Measurements from ENCODE around the gene TMEM191C. TPM values are rescaled to one million over a fixed set of nuclear protein-coding genes. Genes with fewer than 3 reads are reported as not detected.
"Not testable (repeated sequence)": the region's sequence is repeated elsewhere in the genome, so short reads cannot be mapped to it uniquely, and the experiment has no call there.

TMEM191C gene
- total RNA-seq, 1 experiment from 2014 or later: 0.82 TPM

- H3K4me3 ChIP-seq (ENCODE audit: low read depth, low read length, poor library complexity, severe bottlenecking); POLR2A ChIA-PET (ENCODE audit: low non-redundant PET); BruUV-seq (replicated peaks); H3K9me3 ChIP-seq (ENCODE audit: low read depth, low read length, poor library complexity, severe bottlenecking); DNase-seq (ENCODE audit: low spot score); H3K4me1 ChIP-seq (ENCODE audit: insufficient read depth, low read length, poor library complexity, severe bottlenecking); intact Hi-C loops (cut with micrococcal nuclease; ENCODE audit: unreplicated experiment); H3K27ac ChIP-seq (ENCODE audit: low read depth, low read length, poor library complexity, severe bottlenecking); H3K27me3 ChIP-seq (replicated peaks; ENCODE audit: insufficient read depth, low read depth, low read length, poor library complexity); H3K36me3 ChIP-seq (ENCODE audit: insufficient read depth, low read length, poor library complexity, severe bottlenecking); CTCF ChIA-PET: not testable (repeated sequence)
Observed at GRCh38 chr22:21435998-21436810, 31.0 kb upstream of the TMEM191C start.

DNA sequence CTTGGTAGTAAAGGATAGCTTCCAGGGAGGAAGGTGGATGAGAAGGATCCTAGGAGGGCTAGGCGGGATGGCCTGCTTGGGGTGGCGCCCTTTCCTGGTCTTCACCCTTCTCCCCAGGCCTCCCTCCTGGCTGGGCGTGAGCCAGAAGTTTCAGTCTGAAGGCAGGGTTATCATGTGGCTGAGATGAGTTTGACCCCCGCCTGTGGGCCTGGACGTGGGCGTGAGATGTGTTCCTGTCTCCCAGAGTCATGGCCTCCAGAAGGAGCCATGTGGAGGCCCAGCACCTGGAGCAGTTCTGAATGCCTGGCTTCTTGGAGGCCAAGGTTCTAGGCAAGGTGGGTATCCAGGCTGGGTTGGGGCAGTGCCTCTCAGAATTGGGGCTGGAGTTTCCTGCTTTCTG, 29.2 kb upstream of the TMEM191C start:
- H3K27me3 ChIP-seq (replicated peaks; ENCODE audit: insufficient read depth, low read depth, low read length, poor library complexity); H3K4me1 ChIP-seq (ENCODE audit: insufficient read depth, low read length, poor library complexity, severe bottlenecking); POLR2A ChIA-PET (ENCODE audit: low non-redundant PET); H3K36me3 ChIP-seq (ENCODE audit: insufficient read depth, low read length, poor library complexity, severe bottlenecking); DNase-seq (ENCODE audit: low spot score); BruUV-seq (replicated peaks); CTCF ChIA-PET; H3K9me3 ChIP-seq (ENCODE audit: low read depth, low read length, poor library complexity, severe bottlenecking); H3K4me3 ChIP-seq (ENCODE audit: low read depth, low read length, poor library complexity, severe bottlenecking); H3K27ac ChIP-seq (ENCODE audit: low read depth, low read length, poor library complexity, severe bottlenecking); intact Hi-C loops (cut with micrococcal nuclease; ENCODE audit: unreplicated experiment): not testable (repeated sequence)

GRCh38 chr22:21440018-21440636, 27.1 kb upstream of the TMEM191C start:
- H3K27ac ChIP-seq (ENCODE audit: low read depth, low read length, poor library complexity, severe bottlenecking); intact Hi-C loops (cut with micrococcal nuclease; ENCODE audit: unreplicated experiment); POLR2A ChIA-PET (ENCODE audit: low non-redundant PET); H3K4me1 ChIP-seq (ENCODE audit: insufficient read depth, low read length, poor library complexity, severe bottlenecking); H3K4me3 ChIP-seq (ENCODE audit: low read depth, low read length, poor library complexity, severe bottlenecking); CTCF ChIA-PET; H3K9me3 ChIP-seq (ENCODE audit: low read depth, low read length, poor library complexity, severe bottlenecking); DNase-seq (ENCODE audit: low spot score); H3K27me3 ChIP-seq (replicated peaks; ENCODE audit: insufficient read depth, low read depth, low read length, poor library complexity); H3K36me3 ChIP-seq (ENCODE audit: insufficient read depth, low read length, poor library complexity, severe bottlenecking); BruUV-seq (replicated peaks): not testable (repeated sequence)

DNA sequence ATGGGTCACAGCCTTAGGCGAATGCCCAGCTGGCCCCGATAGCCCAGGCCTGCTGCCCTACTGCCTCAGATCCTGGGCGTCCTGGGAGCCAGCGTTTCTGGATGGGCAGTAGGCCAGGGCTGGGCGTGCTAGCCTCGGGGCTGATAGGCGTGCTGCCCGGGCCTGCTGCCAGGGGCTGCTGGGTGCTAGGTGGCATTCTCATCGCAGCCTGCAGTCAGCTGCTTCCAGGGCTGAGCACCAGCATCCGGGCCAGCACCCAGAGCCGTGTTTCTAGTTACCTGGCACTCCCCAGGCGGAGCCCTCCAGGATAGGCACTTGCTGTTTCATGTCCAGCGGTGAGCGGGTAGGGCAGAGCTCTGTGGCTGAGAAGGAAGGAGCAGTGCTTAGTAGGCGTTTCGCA, 26.5 kb upstream of the TMEM191C start:
- not testable (repeated sequence) for H3K36me3 ChIP-seq (ENCODE audit: insufficient read depth, low read length, poor library complexity, severe bottlenecking)

DNA sequence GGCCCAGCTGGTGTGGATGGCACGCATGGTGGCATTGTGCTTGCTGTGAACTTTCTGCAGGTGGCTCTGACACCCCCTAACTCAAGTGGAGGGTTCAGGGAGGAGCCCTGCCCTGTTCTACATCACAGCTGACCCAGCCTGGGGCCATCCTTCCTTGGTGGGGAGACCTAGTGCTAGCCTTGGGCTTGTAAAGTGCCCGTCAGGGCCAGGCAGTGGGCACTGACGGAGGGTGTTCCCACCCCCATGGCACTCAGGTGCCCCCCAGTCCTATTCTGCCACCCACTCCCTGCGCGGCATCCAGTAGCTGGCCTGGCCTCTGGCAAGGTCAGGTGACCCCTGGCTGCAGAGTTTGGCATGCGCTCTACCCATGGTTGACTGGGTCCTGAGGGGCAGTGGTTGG, 26.0 kb upstream of the TMEM191C start:
- H3K36me3 ChIP-seq (ENCODE audit: insufficient read depth, low read length, poor library complexity, severe bottlenecking); H3K4me1 ChIP-seq (ENCODE audit: insufficient read depth, low read length, poor library complexity, severe bottlenecking); intact Hi-C loops (cut with micrococcal nuclease; ENCODE audit: unreplicated experiment); H3K27ac ChIP-seq (ENCODE audit: low read depth, low read length, poor library complexity, severe bottlenecking); H3K4me3 ChIP-seq (ENCODE audit: low read depth, low read length, poor library complexity, severe bottlenecking); DNase-seq (ENCODE audit: low spot score); CTCF ChIA-PET; BruUV-seq (replicated peaks); POLR2A ChIA-PET (ENCODE audit: low non-redundant PET); H3K27me3 ChIP-seq (replicated peaks; ENCODE audit: insufficient read depth, low read depth, low read length, poor library complexity); H3K9me3 ChIP-seq (ENCODE audit: low read depth, low read length, poor library complexity, severe bottlenecking): not testable (repeated sequence)

More for the DNA sequence above, 26.5 kb upstream of the TMEM191C start:
- H3K9me3 ChIP-seq (ENCODE audit: low read depth, low read length, poor library complexity, severe bottlenecking); H3K4me1 ChIP-seq (ENCODE audit: insufficient read depth, low read length, poor library complexity, severe bottlenecking); DNase-seq (ENCODE audit: low spot score); CTCF ChIA-PET; BruUV-seq (replicated peaks); H3K27ac ChIP-seq (ENCODE audit: low read depth, low read length, poor library complexity, severe bottlenecking); H3K27me3 ChIP-seq (replicated peaks; ENCODE audit: insufficient read depth, low read depth, low read length, poor library complexity); intact Hi-C loops (cut with micrococcal nuclease; ENCODE audit: unreplicated experiment); H3K4me3 ChIP-seq (ENCODE audit: low read depth, low read length, poor library complexity, severe bottlenecking); POLR2A ChIA-PET (ENCODE audit: low non-redundant PET): not testable (repeated sequence)

DNA sequence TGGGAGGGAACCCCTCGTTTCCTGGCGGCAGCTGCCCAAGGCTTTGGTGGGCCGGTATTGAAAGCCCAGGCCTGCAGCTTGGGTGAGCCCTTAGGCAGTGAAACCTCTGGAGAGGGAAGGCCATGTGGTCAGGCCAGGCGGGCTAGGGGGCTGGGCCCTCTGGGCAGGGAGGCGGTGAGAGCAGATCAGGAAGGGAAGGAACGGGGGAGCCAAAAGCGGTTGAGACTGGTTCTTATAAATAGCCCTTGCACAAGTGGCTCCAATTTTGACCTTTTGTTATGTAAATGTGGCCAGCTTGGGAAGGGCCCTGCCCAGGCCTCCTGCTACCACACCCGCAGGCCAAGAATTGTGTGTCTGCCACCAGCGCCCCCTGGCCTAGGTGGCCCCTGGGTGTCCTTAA, 25.1 kb upstream of the TMEM191C start:
- H3K4me1 ChIP-seq (ENCODE audit: insufficient read depth, low read length, poor library complexity, severe bottlenecking); H3K27me3 ChIP-seq (replicated peaks; ENCODE audit: insufficient read depth, low read depth, low read length, poor library complexity); DNase-seq (ENCODE audit: low spot score); H3K9me3 ChIP-seq (ENCODE audit: low read depth, low read length, poor library complexity, severe bottlenecking); intact Hi-C loops (cut with micrococcal nuclease; ENCODE audit: unreplicated experiment); POLR2A ChIA-PET (ENCODE audit: low non-redundant PET); CTCF ChIA-PET; BruUV-seq (replicated peaks); H3K4me3 ChIP-seq (ENCODE audit: low read depth, low read length, poor library complexity, severe bottlenecking); H3K36me3 ChIP-seq (ENCODE audit: insufficient read depth, low read length, poor library complexity, severe bottlenecking); H3K27ac ChIP-seq (ENCODE audit: low read depth, low read length, poor library complexity, severe bottlenecking): not testable (repeated sequence)

DNA sequence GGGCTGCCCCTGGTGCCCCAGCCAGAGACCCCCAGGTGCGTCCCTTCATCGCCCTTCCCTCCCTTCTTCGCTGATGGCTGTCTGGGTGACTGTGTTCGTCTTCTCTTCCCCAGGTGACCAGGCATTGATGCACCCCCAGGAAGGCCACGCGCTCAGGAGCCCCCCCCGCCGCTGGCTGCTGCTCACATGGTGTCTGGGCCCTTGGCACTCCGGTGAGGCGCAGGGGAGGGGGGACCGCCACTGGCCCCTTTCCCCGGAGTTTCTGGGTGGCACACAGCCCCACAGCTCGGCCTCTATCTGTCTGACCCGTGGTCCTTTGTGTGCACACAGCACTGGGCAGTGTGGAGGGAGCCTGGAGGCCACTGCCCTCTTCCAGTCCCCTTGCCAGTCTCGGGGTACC, 24.5 kb upstream of the TMEM191C start:
- BruUV-seq (replicated peaks); H3K4me3 ChIP-seq (ENCODE audit: low read depth, low read length, poor library complexity, severe bottlenecking); CTCF ChIA-PET; POLR2A ChIA-PET (ENCODE audit: low non-redundant PET); H3K27ac ChIP-seq (ENCODE audit: low read depth, low read length, poor library complexity, severe bottlenecking); H3K27me3 ChIP-seq (replicated peaks; ENCODE audit: insufficient read depth, low read depth, low read length, poor library complexity); intact Hi-C loops (cut with micrococcal nuclease; ENCODE audit: unreplicated experiment); H3K9me3 ChIP-seq (ENCODE audit: low read depth, low read length, poor library complexity, severe bottlenecking); DNase-seq (ENCODE audit: low spot score); H3K36me3 ChIP-seq (ENCODE audit: insufficient read depth, low read length, poor library complexity, severe bottlenecking); H3K4me1 ChIP-seq (ENCODE audit: insufficient read depth, low read length, poor library complexity, severe bottlenecking): not testable (repeated sequence)

All from A673 (cell line).